COR-L47 (cell line): ENCODE results near the gene FHIT.

Experiments used
- DNase-seq: peaks from one replicate; lab custom pipeline; 2025; lab: John Stamatoyannopoulos, UW

FHIT gene

GRCh38 chr3:59764171-59764570 is 1487.1 kb downstream of the FHIT start:
- DNase-seq: no peak

GRCh38 chr3:59762941-59763340 is 1488.3 kb downstream of the FHIT start:
- no peak for DNase-seq

GRCh38 chr3:59759298-59760031 is 1491.8 kb downstream of the FHIT start:
- no peak for DNase-seq

GRCh38 chr3:59758672-59759071 is 1492.6 kb downstream of the FHIT start:
- DNase-seq: no peak

- DNase-seq: no peak
These were observed 1494.3 kb downstream of the FHIT start for GRCh38 chr3:59756934-59757333.

- DNase-seq: no peak
These were observed 1496.7 kb downstream of the FHIT start for GRCh38 chr3:59754456-59755129.

- no peak for DNase-seq
These were observed 1497.3 kb downstream of the FHIT start for GRCh38 chr3:59753808-59754450.

GRCh38 chr3:59752925-59753324 is 1498.3 kb downstream of the FHIT start:
- no peak for DNase-seq

GRCh38 chr3:59751606-59752005 is 1499.6 kb downstream of the FHIT start:
- DNase-seq: no peak

- no peak for DNase-seq
These were observed 1500.9 kb downstream of the FHIT start for GRCh38 chr3:59750391-59750790.

- DNase-seq: no peak
These were observed 1502.0 kb downstream of the FHIT start for GRCh38 chr3:59749291-59749690.

- DNase-seq: no peak
These were observed 1504.7 kb downstream of the FHIT start for GRCh38 chr3:59746585-59746984.

GRCh38 chr3:59737241-59737640 is 1514.0 kb downstream of the FHIT start:
- no peak for DNase-seq

- DNase-seq: no peak
These were observed 1517.2 kb downstream of the FHIT start for GRCh38 chr3:59734061-59734460.

- no peak for DNase-seq
These were observed 1518.0 kb downstream of the FHIT start for GRCh38 chr3:59733041-59733809.

- no peak for DNase-seq
These were observed 1519.3 kb downstream of the FHIT start for GRCh38 chr3:59731943-59732342.

- no peak for DNase-seq
These were observed 1520.7 kb downstream of the FHIT start for GRCh38 chr3:59730591-59730990.

GRCh38 chr3:59728587-59728908 is 1522.7 kb downstream of the FHIT start:
- no peak for DNase-seq

- no peak for DNase-seq
These were observed 1523.2 kb downstream of the FHIT start for GRCh38 chr3:59727902-59728586.

- no peak for DNase-seq
These were observed 1525.0 kb downstream of the FHIT start for GRCh38 chr3:59726279-59726678.

GRCh38 chr3:59717679-59718205 is 1533.5 kb downstream of the FHIT start:
- DNase-seq: no peak

GRCh38 chr3:59714066-59714465 is 1537.2 kb downstream of the FHIT start:
- DNase-seq: no peak
